GM21717 (cell line): ENCODE measurements around the gene PCDHB4.
"Not testable (repeated sequence)": the region's sequence is repeated elsewhere in the genome, so short reads cannot be mapped to it uniquely, and the experiment has no call there.

Source experiments
- ATAC-seq: cut with Tn5 transposase; IDR thresholded peaks from one replicate; pipeline ENCODE4 v1.9.1; 2021; ENCODE audit warnings: mild to moderate bottlenecking, moderate library complexity; ENCODE audit not compliant: unreplicated experiment

Gene PCDHB4

GRCh38 chr5:141149812-141150211 is 28.2 kb downstream of the PCDHB4 start, which contains the start of gene PCDHB6:
Gene PCDHB6, plus strand, starts transcription at chr5:141150057. Its CDS starts 201 bp downstream, at chr5:141150258.
- ATAC-seq = no peak

GRCh38 chr5:141150224-141150992 is 28.8 kb downstream of the PCDHB4 start:
- no peak for ATAC-seq

GRCh38 chr5:141150993-141151325 is 29.3 kb downstream of the PCDHB4 start:
- no peak for ATAC-seq

GRCh38 chr5:141151632-141152031 is 30.0 kb downstream of the PCDHB4 start:
- ATAC-seq = not testable (repeated sequence)

GRCh38 chr5:141152096-141152495 is 30.5 kb downstream of the PCDHB4 start:
- ATAC-seq = not testable (repeated sequence)

- no peak for ATAC-seq
Measured at GRCh38 chr5:141155540-141156374, 34.1 kb downstream of the PCDHB4 start.

- not testable (repeated sequence) for ATAC-seq
Measured at GRCh38 chr5:141157356-141157755, 35.7 kb downstream of the PCDHB4 start.

GRCh38 chr5:141157901-141158300 is 36.3 kb downstream of the PCDHB4 start:
- ATAC-seq = not testable (repeated sequence)

GRCh38 chr5:141172381-141173204 is 51.0 kb downstream of the PCDHB4 start, which contains the start of gene PCDHB7:
Gene PCDHB7, plus strand, starts transcription at chr5:141172644. Its CDS starts 192 bp downstream, at chr5:141172836.
- no peak for ATAC-seq

- not testable (repeated sequence) for ATAC-seq
Measured at GRCh38 chr5:141174291-141175104, 52.9 kb downstream of the PCDHB4 start.
